OCI-LY1 (cell line): ENCODE data around the gene SFT2D3.

Experiments used
- H2AFZ ChIP-seq: fragments of 200-600 bp; sonication (generic), shearing (Covaris generic); 2 replicates; pipeline ENCODE4 v1.6.0; 2014; ENCODE audit warnings: antibody characterized with exemption, mild to moderate bottlenecking, low read length
- H3F3A ChIP-seq: fragments of 200-600 bp; sonication (generic), shearing (Covaris generic); 2 replicates; pipeline ENCODE4 v1.6.0; 2014; ENCODE audit warnings: mild to moderate bottlenecking, antibody characterized with exemption, low read length, moderate library complexity; ENCODE audit not compliant: insufficient read depth
- H3K27ac ChIP-seq: fragments of 200-600 bp; sonication (generic); 2 replicates; pipeline ENCODE4 v1.5.1; 2014; ENCODE audit warnings: low read length, mixed run types, mild to moderate bottlenecking, low read depth; ENCODE audit not compliant: poor library complexity, severe bottlenecking
- H3K27me3 ChIP-seq: fragments of 200-600 bp; sonication (generic); 2 replicates; pipeline ENCODE4 v1.6.0; 2014; ENCODE audit warnings: antibody characterized with exemption, mild to moderate bottlenecking, low read length, moderate library complexity; ENCODE audit not compliant: insufficient read depth
- H3K36me3 ChIP-seq: fragments of 200-600 bp; sonication (generic); 2 replicates; pipeline ENCODE4 v1.6.1; 2014; ENCODE audit warnings: mild to moderate bottlenecking, antibody characterized with exemption, low read length, moderate library complexity, mixed read lengths; ENCODE audit not compliant: insufficient read depth
- H3K4me1 ChIP-seq: fragments of 200-600 bp; sonication (generic); 2 replicates; pipeline ENCODE4 v1.5.1; 2014; ENCODE audit warnings: mild to moderate bottlenecking, low read length, moderate library complexity; ENCODE audit not compliant: insufficient read depth, severe bottlenecking
- H3K4me2 ChIP-seq: fragments of 200-600 bp; sonication (generic), shearing (Covaris generic); 2 replicates; pipeline ENCODE4 v1.6.1; 2014; ENCODE audit warnings: low read length
- H3K4me3 ChIP-seq: fragments of 200-600 bp; sonication (generic); 2 replicates; pipeline ENCODE4 v1.5.1; 2014; ENCODE audit warnings: low read length, low read depth, mild to moderate bottlenecking, mixed read lengths; ENCODE audit not compliant: poor library complexity, severe bottlenecking
- H3K79me2 ChIP-seq: fragments of 200-600 bp; shearing (Covaris generic); 2 replicates; pipeline ENCODE4 v1.6.1; 2016; ENCODE audit warnings: mixed run types, low read length, mixed read lengths; ENCODE audit not compliant: insufficient read depth
- H3K9ac ChIP-seq: fragments of 200-600 bp; sonication (generic), shearing (Covaris generic); 2 replicates; pipeline ENCODE4 v1.6.1; 2014; ENCODE audit warnings: mild to moderate bottlenecking, low read length, mixed read lengths
- H3K9me2 ChIP-seq: fragments of 200-600 bp; sonication (generic), shearing (Covaris generic); 2 replicates; pipeline ENCODE4 v1.6.1; 2014; ENCODE audit warnings: low read depth, mild to moderate bottlenecking, low read length, mixed read lengths
- H3K9me3 ChIP-seq: fragments of 200-600 bp; shearing (Covaris generic); 2 replicates; pipeline ENCODE4 v1.6.1; 2014; ENCODE audit warnings: low read length, mixed read lengths
- H4K20me1 ChIP-seq: fragments of 200-600 bp; sonication (generic), shearing (Covaris generic); 2 replicates; pipeline ENCODE4 v1.6.0; 2016; ENCODE audit warnings: mild to moderate bottlenecking, low read length; ENCODE audit not compliant: insufficient read depth
- CTCF ChIP-seq: fragments of 200-600 bp; sonication (generic), shearing (Covaris generic); IDR thresholded peaks from 2 replicates; pipeline ENCODE4 v1.5.1; 2017; ENCODE audit warnings: mild to moderate bottlenecking, antibody characterized with exemption, low read length, moderate library complexity, mixed read lengths
- EZH2 ChIP-seq: fragments of 200-600 bp; sonication (generic), shearing (Covaris generic); IDR thresholded peaks from 2 replicates; pipeline ENCODE4 v1.8.0; 2017; ENCODE audit warnings: borderline replicate concordance, mixed run types, mild to moderate bottlenecking, antibody characterized with exemption, low read length, moderate library complexity, mixed read lengths

SFT2D3 gene

GRCh38 chr2:127660291-127660578, 41.1 kb upstream of the SFT2D3 start:
- H3K4me2 ChIP-seq: no peak overlapping the region
- no peaks in the 10 kb centered on the region for H4K20me1 ChIP-seq
- TF ChIP-seq CTCF: no peak
- no peak for TF ChIP-seq EZH2
- no peak overlapping the region for H3K9ac ChIP-seq
- no peaks in the 10 kb centered on the region for H3K9me3 ChIP-seq
- H3K36me3 ChIP-seq: no peaks in the 10 kb centered on the region
- no peak overlapping the region for H3K27ac ChIP-seq
- no peaks in the 10 kb centered on the region for H3K4me1 ChIP-seq
- no peak overlapping the region for H3K4me3 ChIP-seq
- H3K27me3 ChIP-seq: peaks cover 10% of the 10 kb centered on the region; the same call in 1 of the 2 replicates
- H3K79me2 ChIP-seq: no peaks in the 10 kb centered on the region
- no peaks in the 10 kb centered on the region for H3F3A ChIP-seq
- no peaks in the 10 kb centered on the region for H3K9me2 ChIP-seq
- no peak overlapping the region for H2AFZ ChIP-seq

- H3K4me3 ChIP-seq: no peak overlapping the region
- TF ChIP-seq CTCF (no peak), EZH2 (no peak)
- no peaks in the 10 kb centered on the region for H3K36me3 ChIP-seq
- no peaks in the 10 kb centered on the region for H4K20me1 ChIP-seq
- H3K9me2 ChIP-seq: no peaks in the 10 kb centered on the region
- H3K4me2 ChIP-seq: no peak overlapping the region
- no peak overlapping the region for H3K9ac ChIP-seq
- H2AFZ ChIP-seq: no peak overlapping the region
- no peaks in the 10 kb centered on the region for H3K9me3 ChIP-seq
- no peak overlapping the region for H3K27ac ChIP-seq
- no peaks in the 10 kb centered on the region for H3K79me2 ChIP-seq
- H3K27me3 ChIP-seq: peaks cover 5% of the 10 kb centered on the region; the same call in 1 of the 2 replicates
- no peaks in the 10 kb centered on the region for H3K4me1 ChIP-seq
- H3F3A ChIP-seq: no peaks in the 10 kb centered on the region
Observed at GRCh38 chr2:127661072-127661649, 40.1 kb upstream of the SFT2D3 start.

GRCh38 chr2:127661949-127662510, 39.3 kb upstream of the SFT2D3 start:
- Histone ChIP-seq H3K36me3 (no peaks in the 10 kb centered on the region), H3K79me2 (no peaks in the 10 kb centered on the region), H3K4me1 (no peaks in the 10 kb centered on the region), H3K4me3 (no peak overlapping the region), H3K4me2 (no peak overlapping the region), H3F3A (no peaks in the 10 kb centered on the region), H3K9me3 (no peaks in the 10 kb centered on the region), H3K9me2 (no peaks in the 10 kb centered on the region), H3K27ac (no peak overlapping the region), H3K27me3 (peaks cover 5% of the 10 kb centered on the region; the same call in 1 of the 2 replicates), H3K9ac (no peak overlapping the region), H2AFZ (no peak overlapping the region), H4K20me1 (no peaks in the 10 kb centered on the region)
- TF ChIP-seq EZH2 (no peak), CTCF (no peak)
